GM18507 (cell line): ENCODE measurements around the gene GJB2.

ENCODE experiments used
- DNase-seq: peaks from one replicate; pipeline ENCODE4 v3.0.0; 2011; ENCODE audit warnings: low read depth; ENCODE audit not compliant: insufficient read length; ENCODE audit errors: extremely low spot score
- FAIRE-seq: peaks from 2 replicates; lab custom pipeline; 2011; peaks lifted over from hg19 to GRCh38; lab: Jason Lieb, UNC

Gene GJB2

GRCh38 chr13:20145521-20145920 is 47.2 kb downstream of the GJB2 start:
- DNase-seq (no peak), FAIRE-seq (no peak)

GRCh38 chr13:20144141-20144850 is 48.4 kb downstream of the GJB2 start:
- DNase-seq (no peak), FAIRE-seq (no peak)

GRCh38 chr13:20142927-20143480 is 49.7 kb downstream of the GJB2 start:
- DNase-seq (no peak), FAIRE-seq (no peak)

- no peak for DNase-seq
- no peak for FAIRE-seq
These were observed 50.5 kb downstream of the GJB2 start for GRCh38 chr13:20142023-20142926.

- no peak for FAIRE-seq
- DNase-seq = no peak
These were observed 51.3 kb downstream of the GJB2 start for GRCh38 chr13:20141238-20142022.

- FAIRE-seq (no peak), DNase-seq (no peak)
These were observed 52.3 kb downstream of the GJB2 start for GRCh38 chr13:20140487-20140886.

- no peak for DNase-seq
- FAIRE-seq = no peak
These were observed 54.9 kb downstream of the GJB2 start for GRCh38 chr13:20137875-20138274.
